ENCODE data around the gene TOM1L2.

GRCh38 chr17:17822616-17823015 lies 149.6 kb downstream of the TOM1L2 start:
- TF ChIP-seq CTCF (IDR thresholded peaks at IDR 0.05) (no peak), POLR2AphosphoS5 (IDR thresholded peaks at IDR 0.05) (no peak), EP300 (IDR thresholded peaks at IDR 0.05) (no peak)

All from stomach (tissue), 4 donors.